ENCODE data around the gene PABPN1L. TPM values are rescaled to one million over a fixed set of nuclear protein-coding genes. Genes with fewer than 3 reads are reported as not detected.

Gene PABPN1L
- total and polyA plus RNA-seq, 9 of the 15 experiments (the other 6 are each of a cell fraction or from before 2014, with no cell fraction given), result 0.11 to 0.32 TPM; not detected in 7

- FAIRE-seq, result no peak
- POLR2A ChIA-PET, result no interaction called here
Observed at GRCh38 chr16:88895335-88895734, 28.9 kb upstream of the PABPN1L start.

More at GRCh38 chr16:88895335-88895734, 28.9 kb upstream of the PABPN1L start:
- DNase-seq (ENCODE audit: extremely low read depth in 1 of 4, low spot score in 3 of 4) (no peak), ATAC-seq (0 out of 3 replicates have a peak, but pooled peaks have one; percentile 14)
- in situ Hi-C loops (cut with MboI) (no loop called here), intact Hi-C loops (cut with micrococcal nuclease) (no loop called here)
- Histone ChIP-seq H2AFZ (ENCODE audit: low read depth, low read length) (no peak overlapping the region), H3K27me3 (ENCODE audit: control insufficient read depth in 2 of 2, insufficient read depth in 2 of 2, low read length in 2 of 2) (no peaks in the 10 kb centered on the region), H3K79me2 (ENCODE audit: control insufficient read depth, insufficient read depth, low read length) (peaks cover 22% of the 10 kb centered on the region), H3K36me3 (ENCODE audit: control insufficient read depth, insufficient read depth, low read length) (peaks cover 91% of the 10 kb centered on the region), H3K9me3 (replicated peaks; ENCODE audit: control insufficient read depth, insufficient read depth, low read depth, low read length) (peaks cover 17% of the 10 kb centered on the region), H4K20me1 (replicated peaks; ENCODE audit: control insufficient read depth, insufficient read depth, low read length) (no peaks in the 10 kb centered on the region), H3K4me1 (replicated peaks in 1 of 2; ENCODE audit: control insufficient read depth in 2 of 2, insufficient read depth in 2 of 2, low read length in 2 of 2) (peaks cover 0 to 38% of the 10 kb centered on the region in 2 experiments; a peak in 2 of 5 replicates), H3K9ac (ENCODE audit: insufficient read depth in 1 of 2, low read depth in 2 of 2, low read length in 2 of 2) (no peak overlapping the region), H3K4me3 (no peak overlapping the region), H3K9me1 (ENCODE audit: control insufficient read depth, insufficient read depth, low read length) (no peaks in the 10 kb centered on the region), H3K27ac (ENCODE audit: extremely low read depth, low read depth, low read length) (no peak overlapping the region), H3K4me2 (ENCODE audit: insufficient read depth, low read length) (no peak overlapping the region)
- no TSS peak for BruUV-seq (replicated peaks)
- TF ChIP-seq KDM2B (CRISPR knock-in tag; IDR thresholded peaks at IDR 0.05), result no peak
- TF ChIP-seq, protein P1, sequence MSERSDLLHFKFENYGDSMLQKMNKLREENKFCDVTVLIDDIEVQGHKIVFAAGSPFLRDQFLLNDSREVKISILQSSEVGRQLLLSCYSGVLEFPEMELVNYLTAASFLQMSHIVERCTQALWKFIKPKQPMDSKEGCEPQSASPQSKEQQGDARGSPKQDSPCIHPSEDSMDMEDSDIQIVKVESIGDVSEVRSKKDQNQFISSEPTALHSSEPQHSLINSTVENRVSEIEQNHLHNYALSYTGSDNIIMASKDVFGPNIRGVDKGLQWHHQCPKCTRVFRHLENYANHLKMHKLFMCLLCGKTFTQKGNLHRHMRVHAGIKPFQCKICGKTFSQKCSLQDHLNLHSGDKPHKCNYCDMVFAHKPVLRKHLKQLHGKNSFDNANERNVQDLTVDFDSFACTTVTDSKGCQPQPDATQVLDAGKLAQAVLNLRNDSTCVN (CRISPR knock-in tag; IDR thresholded peaks at IDR 0.05), result no peak
- peak; percentile 97 for TF ChIP-seq RBM22 (IDR thresholded peaks at IDR 0.05; ENCODE audit: low read depth, low read length, poor library complexity, severe bottlenecking)
- no peak for TF ChIP-seq SMARCA4 (IDR thresholded peaks at IDR 0.05)
- peak; percentile 58; the same call in 1 of the 2 replicates for TF ChIP-seq POLR2G (IDR thresholded peaks at IDR 0.05; ENCODE audit: low read depth, low read length)
- no peak for TF ChIP-seq XRCC4 (IDR thresholded peaks at IDR 0.05; ENCODE audit: extremely low read depth, insufficient read depth, insufficient read length)
- no peak for TF ChIP-seq ZNF507 (tag; conservative IDR thresholded peaks at IDR 0.05)
- no peak for TF ChIP-seq BRD9 (IDR thresholded peaks at IDR 0.05; ENCODE audit: low read depth, partially characterized antibody)
- TF ChIP-seq RBM34 (IDR thresholded peaks at IDR 0.05; ENCODE audit: borderline replicate concordance, insufficient read depth, low read length), result no peak
- TF ChIP-seq PBX2 (CRISPR knock-in tag; IDR thresholded peaks at IDR 0.05; ENCODE audit: low read depth), result no peak
- no peak for TF ChIP-seq PBX2 (tag; conservative IDR thresholded peaks at IDR 0.05; ENCODE audit: low read depth)
- no peak for TF ChIP-seq ZNF785 (CRISPR knock-in tag; IDR thresholded peaks at IDR 0.05)
- CTCF ChIA-PET (ENCODE audit: low intra/inter-chr PET ratio), result no interaction called here
- WGBS (ENCODE audit: insufficient coverage, low coverage, missing lambda C conversion rate), result 91% methylated on average over 4 of the region's 22 CpGs

Measured in K562 (cell line).